Stimulated activated CD8-positive, alpha-beta memory T cell treated with anti-CD3 and anti-CD28 coated beads, Interleukin-4, amount 100 ng/mL, for 4 hours (primary cell): ENCODE data around the gene RAB43.

Experiments
- DNase-seq, 2 donors: peaks; one replicate each; pipeline ENCODE4 v3.0.0-alpha.2; 2020; ENCODE audit warnings: low read depth in 2 of 2, low spot score in 1 of 2

RAB43 gene

GRCh38 chr3:129061888-129062834 is 59.4 kb downstream of the RAB43 start:
- DNase-seq = no peak

GRCh38 chr3:129061023-129061887 is 60.3 kb downstream of the RAB43 start:
- no peak for DNase-seq

GRCh38 chr3:129060276-129061022 is 61.2 kb downstream of the RAB43 start, which contains the start of gene GP9:
GP9 (plus strand) TSS chr3:129060779; CDS start chr3:129061740, 961 bp downstream.
- no peak for DNase-seq

- no peak for DNase-seq
Observed at GRCh38 chr3:129059311-129059958, 62.2 kb downstream of the RAB43 start.

GRCh38 chr3:129058441-129059200 is 63.0 kb downstream of the RAB43 start:
- no peak for DNase-seq

- no peak for DNase-seq
Observed at GRCh38 chr3:129057249-129057648, 64.4 kb downstream of the RAB43 start.

- no peak for DNase-seq
Observed at GRCh38 chr3:129056451-129057173, 65.0 kb downstream of the RAB43 start.

- DNase-seq = no peak
Observed at GRCh38 chr3:129054605-129055104, 66.9 kb downstream of the RAB43 start.

GRCh38 chr3:129052675-129053074 is 68.9 kb downstream of the RAB43 start:
- no peak for DNase-seq

- DNase-seq = no peak
Observed at GRCh38 chr3:129051871-129052340, 69.7 kb downstream of the RAB43 start.

GRCh38 chr3:129050556-129051295 is 70.9 kb downstream of the RAB43 start:
- no peak for DNase-seq

- no peak for DNase-seq
Observed at GRCh38 chr3:129047553-129047839, 74.1 kb downstream of the RAB43 start.

- DNase-seq = no peak
Observed at GRCh38 chr3:129046732-129047552, 74.7 kb downstream of the RAB43 start.

- no peak for DNase-seq
Observed at GRCh38 chr3:129046037-129046731, 75.4 kb downstream of the RAB43 start.

GRCh38 chr3:129045675-129046036 is 75.9 kb downstream of the RAB43 start:
- no peak for DNase-seq

GRCh38 chr3:129040579-129041300 is 80.9 kb downstream of the RAB43 start:
- no peak for DNase-seq

- no peak for DNase-seq
Observed at GRCh38 chr3:129040039-129040336, 81.6 kb downstream of the RAB43 start.
